ENCODE results near the gene COL16A1.

The COL16A1 gene

DNA sequence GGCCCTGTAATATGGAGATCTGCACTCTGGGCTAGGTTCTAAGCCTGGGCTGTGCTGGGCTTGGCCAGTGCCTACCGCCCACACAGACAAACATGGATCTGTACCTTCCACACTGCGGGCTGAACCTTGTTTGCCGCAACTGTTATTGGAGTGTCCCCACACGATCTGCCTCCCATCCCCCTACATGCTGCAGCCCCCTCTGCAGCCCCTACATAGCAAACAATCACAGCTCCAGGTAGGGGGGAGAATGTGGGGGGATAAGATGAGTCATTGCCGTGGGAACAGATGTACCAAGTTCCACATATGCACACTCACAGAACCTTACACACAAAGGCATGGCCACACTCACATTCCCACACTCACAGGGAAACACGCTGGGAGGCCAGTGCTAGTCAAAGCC is 88.4 kb downstream of the COL16A1 start:
- TF ChIP-seq, protein P1, sequence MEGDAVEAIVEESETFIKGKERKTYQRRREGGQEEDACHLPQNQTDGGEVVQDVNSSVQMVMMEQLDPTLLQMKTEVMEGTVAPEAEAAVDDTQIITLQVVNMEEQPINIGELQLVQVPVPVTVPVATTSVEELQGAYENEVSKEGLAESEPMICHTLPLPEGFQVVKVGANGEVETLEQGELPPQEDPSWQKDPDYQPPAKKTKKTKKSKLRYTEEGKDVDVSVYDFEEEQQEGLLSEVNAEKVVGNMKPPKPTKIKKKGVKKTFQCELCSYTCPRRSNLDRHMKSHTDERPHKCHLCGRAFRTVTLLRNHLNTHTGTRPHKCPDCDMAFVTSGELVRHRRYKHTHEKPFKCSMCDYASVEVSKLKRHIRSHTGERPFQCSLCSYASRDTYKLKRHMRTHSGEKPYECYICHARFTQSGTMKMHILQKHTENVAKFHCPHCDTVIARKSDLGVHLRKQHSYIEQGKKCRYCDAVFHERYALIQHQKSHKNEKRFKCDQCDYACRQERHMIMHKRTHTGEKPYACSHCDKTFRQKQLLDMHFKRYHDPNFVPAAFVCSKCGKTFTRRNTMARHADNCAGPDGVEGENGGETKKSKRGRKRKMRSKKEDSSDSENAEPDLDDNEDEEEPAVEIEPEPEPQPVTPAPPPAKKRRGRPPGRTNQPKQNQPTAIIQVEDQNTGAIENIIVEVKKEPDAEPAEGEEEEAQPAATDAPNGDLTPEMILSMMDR (IDR thresholded peaks at IDR 0.05; ENCODE audit: low read depth, low read length, poor library complexity, severe bottlenecking) = no peak
- no peak for TF ChIP-seq EZH2phosphoT487 (IDR thresholded peaks at IDR 0.05; ENCODE audit: borderline replicate concordance, low read length)
- H3K4me1 ChIP-seq (ENCODE audit: control insufficient read depth, low read length) = peaks cover 9% of the 10 kb centered on the region
- no peaks in the 10 kb centered on the region for H3K79me2 ChIP-seq (ENCODE audit: control insufficient read depth, low read length)
- no peak overlapping the region for H3K27ac ChIP-seq (ENCODE audit: low read depth, low read length)
- H3K4me3 ChIP-seq (ENCODE audit: low read length) = no peak overlapping the region
- no peaks in the 10 kb centered on the region for H4K20me1 ChIP-seq (ENCODE audit: control insufficient read depth, insufficient read depth, low read depth, low read length)
- H3K27me3 ChIP-seq (ENCODE audit: control insufficient read depth, low read length) = peaks cover 21% of the 10 kb centered on the region
- H3K9me3 ChIP-seq (ENCODE audit: control insufficient read depth, insufficient read depth, low read length) = no peaks in the 10 kb centered on the region
- no peaks in the 10 kb centered on the region for H3K36me3 ChIP-seq (ENCODE audit: control insufficient read depth, low read length)
- H3K4me2 ChIP-seq (ENCODE audit: low read length) = no peak overlapping the region
- H3F3A ChIP-seq (ENCODE audit: control insufficient read depth, insufficient read depth) = no peaks in the 10 kb centered on the region
- no peaks in the 10 kb centered on the region for H3K9me2 ChIP-seq (replicated peaks; ENCODE audit: control insufficient read depth, low read length)

DNA sequence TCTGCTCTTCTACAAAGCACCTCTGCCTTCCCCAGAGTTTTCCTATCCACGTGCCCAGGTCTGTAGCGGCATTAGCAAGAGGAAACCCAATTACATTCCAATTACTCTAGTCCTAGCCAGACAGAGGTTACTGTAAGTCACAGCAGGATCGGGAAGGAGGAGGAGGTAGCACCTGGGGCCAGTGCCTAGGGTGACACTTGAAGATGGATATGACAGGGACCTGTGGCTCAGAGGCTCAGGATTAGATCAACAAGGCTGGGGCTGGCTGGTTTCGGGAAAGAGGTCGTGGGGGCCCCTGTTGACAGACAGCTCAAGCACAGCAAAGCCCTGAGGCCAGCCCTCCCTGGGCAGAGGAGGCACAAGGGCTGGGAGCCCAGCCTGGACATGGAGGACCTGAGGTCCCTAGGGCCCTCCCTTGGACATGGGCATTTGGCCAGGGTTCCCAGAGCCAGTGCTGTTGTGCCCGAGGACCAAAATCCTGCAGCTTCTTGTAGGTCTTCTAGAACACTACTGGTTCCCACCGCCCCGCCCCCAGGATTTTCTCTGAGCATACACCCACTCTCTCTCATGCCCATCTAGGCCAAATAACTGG is 89.3 kb downstream of the COL16A1 start:
- Histone ChIP-seq H3K36me3 (ENCODE audit: control insufficient read depth, low read length) (no peaks in the 10 kb centered on the region), H3K9me3 (ENCODE audit: control insufficient read depth, insufficient read depth, low read length) (no peaks in the 10 kb centered on the region), H3K4me1 (ENCODE audit: control insufficient read depth, low read length) (peaks cover 9% of the 10 kb centered on the region), H3K4me2 (ENCODE audit: low read length) (no peak overlapping the region), H3K27ac (ENCODE audit: low read depth, low read length) (no peak overlapping the region), H3F3A (ENCODE audit: control insufficient read depth, insufficient read depth) (0 out of 2 replicates have a peak, but pooled peaks cover 4% of the 10 kb centered on the region), H3K9me2 (replicated peaks; ENCODE audit: control insufficient read depth, low read length) (no peaks in the 10 kb centered on the region), H3K79me2 (ENCODE audit: control insufficient read depth, low read length) (no peaks in the 10 kb centered on the region), H3K27me3 (ENCODE audit: control insufficient read depth, low read length) (peaks cover 20% of the 10 kb centered on the region), H4K20me1 (ENCODE audit: control insufficient read depth, insufficient read depth, low read depth, low read length) (no peaks in the 10 kb centered on the region), H3K4me3 (ENCODE audit: low read length) (no peak overlapping the region)
- TF ChIP-seq EZH2phosphoT487 (IDR thresholded peaks at IDR 0.05; ENCODE audit: borderline replicate concordance, low read length) = no peak
- TF ChIP-seq, protein P1 (IDR thresholded peaks at IDR 0.05; ENCODE audit: low read depth, low read length, poor library complexity, severe bottlenecking) = no peak

DNA sequence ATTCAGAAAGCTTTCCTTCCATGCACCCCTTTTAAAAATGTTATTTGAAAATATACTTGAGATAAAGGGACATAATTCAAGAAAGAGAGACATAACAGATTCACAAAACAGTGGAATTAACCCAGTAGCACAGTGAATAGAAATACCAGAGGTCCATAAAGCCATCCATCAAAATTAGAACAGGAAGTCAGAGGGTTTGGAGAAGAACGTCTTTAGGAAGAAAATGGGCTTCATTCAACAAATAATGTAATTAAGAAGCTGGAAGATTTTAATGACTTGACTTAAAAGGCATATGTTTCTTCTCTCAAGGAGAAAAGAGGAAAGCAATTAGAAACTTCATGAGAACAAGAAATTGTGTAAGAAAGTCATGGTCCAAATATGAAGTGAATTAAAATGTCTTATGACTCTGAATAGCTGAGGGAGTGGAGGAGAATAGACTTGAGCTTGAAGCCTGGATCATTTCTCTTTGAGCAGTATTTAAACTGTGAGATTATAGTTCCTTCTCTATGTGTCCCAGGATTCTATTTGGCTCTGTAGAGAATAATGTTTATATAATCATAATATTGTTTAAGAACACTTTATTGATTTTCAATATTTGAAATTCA is 94.2 kb downstream of the COL16A1 start:
- H3K36me3 ChIP-seq (ENCODE audit: control insufficient read depth, low read length) = no peaks in the 10 kb centered on the region

More for the DNA sequence above, 94.2 kb downstream of the COL16A1 start:
- no peak overlapping the region for H3K4me3 ChIP-seq (ENCODE audit: low read length)
- no peaks in the 10 kb centered on the region for H4K20me1 ChIP-seq (ENCODE audit: control insufficient read depth, insufficient read depth, low read depth, low read length)
- H3K9me3 ChIP-seq (ENCODE audit: control insufficient read depth, insufficient read depth, low read length) = no peaks in the 10 kb centered on the region
- H3F3A ChIP-seq (ENCODE audit: control insufficient read depth, insufficient read depth) = 0 out of 2 replicates have a peak, but pooled peaks cover 4% of the 10 kb centered on the region
- no peaks in the 10 kb centered on the region for H3K9me2 ChIP-seq (replicated peaks; ENCODE audit: control insufficient read depth, low read length)
- H3K4me1 ChIP-seq (ENCODE audit: control insufficient read depth, low read length) = peaks cover 15% of the 10 kb centered on the region
- no peaks in the 10 kb centered on the region for H3K79me2 ChIP-seq (ENCODE audit: control insufficient read depth, low read length)
- H3K4me2 ChIP-seq (ENCODE audit: low read length) = no peak overlapping the region
- no peak for TF ChIP-seq EZH2phosphoT487 (IDR thresholded peaks at IDR 0.05; ENCODE audit: borderline replicate concordance, low read length)
- TF ChIP-seq, protein P1 (IDR thresholded peaks at IDR 0.05; ENCODE audit: low read depth, low read length, poor library complexity, severe bottlenecking) = no peak
- no peak overlapping the region for H3K27ac ChIP-seq (ENCODE audit: low read depth, low read length)
- no peaks in the 10 kb centered on the region for H3K27me3 ChIP-seq (ENCODE audit: control insufficient read depth, low read length)

Measured in DOHH2 (cell line).